CD14-positive monocyte (primary cell): ENCODE measurements around the gene IL3. TPM values are rescaled to one million over a fixed set of nuclear protein-coding genes. Genes with fewer than 3 reads are reported as not detected.
A peak's percentile ranks its signal among the peaks of the same experiment; 100 is the strongest.

ENCODE experiments used
- DNase-seq, 3 donors: peaks; one replicate each; pipeline ENCODE4 v3.0.0-alpha.2; 2011 to 2022
- H2AFZ ChIP-seq: 2 replicates; pipeline ENCODE4 v1.6.0; 2012; ENCODE audit warnings: mild to moderate bottlenecking, low read depth, low read length, inconsistent platforms; ENCODE audit not compliant: insufficient read depth, poor library complexity, severe bottlenecking
- H3K27ac ChIP-seq, 2 donors: 1 replicate in 1 of 2; 2 replicates in 1 of 2; pipeline ENCODE4 v1.5.1; 2012 to 2013; ENCODE audit warnings: low read length in 2 of 2, control low read depth in 1 of 2, inconsistent platforms in 1 of 2, low read depth in 1 of 2, mild to moderate bottlenecking in 1 of 2
- H3K27me3 ChIP-seq, 2 donors: one replicate each; pipeline versions ENCODE4 v1.6.0 to v1.6.1; 2011 to 2013; ENCODE audit warnings: low read length in 2 of 2; ENCODE audit not compliant: control insufficient read depth in 2 of 2, insufficient read depth in 2 of 2
- H3K36me3 ChIP-seq, 2 donors: replicated peaks in 1 of 2; 1 replicate in 1 of 2; 2 replicates in 1 of 2; pipeline versions ENCODE4 v1.5.1 to v1.6.1; 2012 to 2013; ENCODE audit warnings: low read length in 2 of 2, control low read depth in 1 of 2, inconsistent platforms in 1 of 2, mild to moderate bottlenecking in 1 of 2; ENCODE audit not compliant: insufficient read depth in 2 of 2, control insufficient read depth in 1 of 2
- H3K4me1 ChIP-seq, 2 donors: 1 replicate in 1 of 2; 2 replicates in 1 of 2; pipeline versions ENCODE4 v1.5.1 to v1.6.1; 2012 to 2013; ENCODE audit warnings: low read length in 2 of 2, control low read depth in 1 of 2, inconsistent platforms in 1 of 2, mild to moderate bottlenecking in 1 of 2, moderate library complexity in 1 of 2; ENCODE audit not compliant: insufficient read depth in 2 of 2, control insufficient read depth in 1 of 2
- H3K4me2 ChIP-seq: replicated peaks from 2 replicates; pipeline ENCODE3; 2012; ENCODE audit warnings: low read length, moderate library complexity, mild to moderate bottlenecking; ENCODE audit not compliant: poor library complexity, severe bottlenecking; ENCODE audit errors: extremely low read depth
- H3K4me3 ChIP-seq, 3 experiments: fragments of 200-600 bp in 1 of 3; sonication (generic) in 1 of 3; replicated peaks in 1 of 3; 1 replicate in 2 of 3; 2 replicates in 1 of 3; pipeline ENCODE4 v1.5.1; 2011 to 2013; ENCODE audit warnings: low read length in 3 of 3, mild to moderate bottlenecking in 3 of 3, control low read depth in 2 of 3, low read depth in 2 of 3, inconsistent platforms in 1 of 3, moderate library complexity in 1 of 3
- H3K79me2 ChIP-seq: 2 replicates; pipeline ENCODE4 v1.6.0; 2012; ENCODE audit warnings: mild to moderate bottlenecking, control low read depth, inconsistent platforms, low read length, moderate library complexity; ENCODE audit not compliant: insufficient read depth
- H3K9ac ChIP-seq: 2 replicates; pipeline ENCODE4 v1.6.0; 2017; ENCODE audit warnings: low read length, mild to moderate bottlenecking; ENCODE audit not compliant: insufficient read depth, poor library complexity, severe bottlenecking
- H3K9me3 ChIP-seq, 2 donors: replicated peaks in 1 of 2; 1 replicate in 1 of 2; 2 replicates in 1 of 2; pipeline versions ENCODE4 v1.5.1 to v1.6.1; 2012 to 2013; ENCODE audit warnings: low read length in 2 of 2, control low read depth in 1 of 2; ENCODE audit not compliant: control insufficient read depth in 1 of 2, insufficient read depth in 1 of 2
- H4K20me1 ChIP-seq: 2 replicates; pipeline ENCODE4 v1.6.0; 2012; ENCODE audit warnings: mild to moderate bottlenecking, low read length, control low read depth, moderate library complexity; ENCODE audit not compliant: insufficient read depth
- H3K27ac Mint-ChIP-seq, 7 donors: one replicate each; pipeline ENCODE4 v1.8.0; 2020; ENCODE audit warnings: mild to moderate bottlenecking in 7 of 7, mixed read lengths in 7 of 7, moderate library complexity in 6 of 7, inconsistent platforms in 2 of 7
- H3K27me3 Mint-ChIP-seq, 3 donors: one replicate each; pipeline ENCODE4 v1.8.0; 2021 to 2022; ENCODE audit warnings: low read depth in 3 of 3, mild to moderate bottlenecking in 3 of 3, mixed read lengths in 3 of 3, moderate library complexity in 3 of 3, inconsistent platforms in 1 of 3
- H3K36me3 Mint-ChIP-seq, 2 donors: one replicate each; pipeline ENCODE4 v1.8.0; 2020; ENCODE audit warnings: mixed read lengths in 2 of 2, inconsistent platforms in 1 of 2, mild to moderate bottlenecking in 1 of 2
- H3K4me1 Mint-ChIP-seq: one replicate; pipeline ENCODE4 v1.8.0; 2020; ENCODE audit warnings: mild to moderate bottlenecking, mixed read lengths
- H3K4me3 Mint-ChIP-seq, 2 donors: one replicate each; pipeline ENCODE4 v1.8.0; 2020; ENCODE audit warnings: mild to moderate bottlenecking in 2 of 2, mixed read lengths in 2 of 2, moderate library complexity in 1 of 2
- H3K9me3 Mint-ChIP-seq, 7 donors: one replicate each; pipeline ENCODE4 v1.8.0; 2020 to 2022; ENCODE audit warnings: mixed read lengths in 7 of 7, mild to moderate bottlenecking in 6 of 7, moderate library complexity in 6 of 7, inconsistent platforms in 2 of 7
- WGBS: methylation state at CpG from one replicate; pipeline ENCODE4 v1.1.5; 2013; ENCODE audit warnings: missing lambda C conversion rate; ENCODE audit not compliant: insufficient coverage; 5-methylcytosine and 5-hydroxymethylcytosine counted together
- intact Hi-C, 2 donors: fragments of 100-400 bp; cut with micrococcal nuclease; formaldehyde crosslinking; loops; one replicate each; pipeline versions ENCODE4 v1.15.0 to v1.15.1; 2023
- polyA plus RNA-seq, 3 donors: library from polyadenylated mRNA; depleted of rRNA in 1 of 3; unstranded in 2 of 3; stranded (reverse) in 1 of 3; fragments of 300-500 nt in 2 of 3; fragments of >200 nt in 1 of 3; fragmentation: Illumina TruSeq in 2 of 3; gene quantifications; 1 replicate in 2 of 3; 2 replicates in 1 of 3; pipeline ENCODE4 v1.2.3, GENCODE V29; 2012 to 2021
- TF ChIP-seq, protein P1 (sequence below): fragments of 200-600 bp; IDR thresholded peaks from one replicate; pipeline ENCODE4 v1.8.0; 2022; ENCODE audit warnings: antibody characterized with exemption, mild to moderate bottlenecking

IL3 gene
- polyA plus RNA-seq, 3 donors: not detected

DNA sequence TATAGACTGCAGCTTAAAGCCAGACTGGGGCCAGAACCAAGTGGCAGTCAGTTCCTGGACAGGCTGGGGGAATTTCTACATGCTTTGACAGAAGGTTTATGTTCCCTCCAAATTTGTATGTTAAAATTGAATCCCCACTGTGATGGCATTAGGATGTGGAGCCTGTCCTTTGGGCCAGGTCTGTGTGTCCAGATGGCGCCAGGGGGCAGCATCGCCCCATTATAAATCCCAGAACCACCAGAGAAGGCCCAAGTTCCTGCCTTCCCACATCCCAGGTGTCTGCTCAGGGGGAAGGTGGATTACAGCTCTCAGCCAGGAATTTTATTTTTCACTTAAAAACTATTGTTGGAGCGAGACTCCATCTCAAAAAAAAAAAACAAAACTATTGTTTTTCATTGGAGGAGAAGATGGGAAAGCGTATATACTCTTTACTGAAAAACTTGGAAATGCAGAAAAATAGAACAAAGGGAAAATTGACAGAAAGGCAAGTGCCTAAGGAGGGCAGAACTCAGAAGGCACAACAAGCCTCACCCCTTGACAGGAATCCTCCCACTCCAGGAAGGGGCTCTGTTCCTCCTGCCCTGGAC lies 5.0 kb downstream of the IL3 start:
- Mint-ChIP-seq H3K4me1 (peaks cover 17% of the 10 kb centered on the region), H3K36me3 (no peaks in the 10 kb centered on the region), H3K27me3 (peaks cover 32 to 44% (median 43%) of the 10 kb centered on the region in 3 donors), H3K9me3 (peaks cover 0 to 2% (median 0%) of the 10 kb centered on the region in 7 donors), H3K4me3 (no peak overlapping the region), H3K27ac (peak overlapping the region in 1 of 7 donors; percentile 55)
- no peak overlapping the region for H3K4me3 ChIP-seq
- peaks cover 11 to 14% of the 10 kb centered on the region in 2 donors for H3K4me1 ChIP-seq
- H3K9me3 ChIP-seq: no peaks in the 10 kb centered on the region
- intact Hi-C loops: loop anchor here in 1 of 2 donors (5.0 kb wide), 3 partner anchors 37 to 112 kb away; no protein-coding TSS in a partner anchor
- DNase-seq: peak in 1 of 3 donors; percentile 12
- peaks cover 4 to 33% of the 10 kb centered on the region in 2 donors for H3K27me3 ChIP-seq
- no peak overlapping the region for H3K4me2 ChIP-seq
- TF ChIP-seq, protein P1, sequence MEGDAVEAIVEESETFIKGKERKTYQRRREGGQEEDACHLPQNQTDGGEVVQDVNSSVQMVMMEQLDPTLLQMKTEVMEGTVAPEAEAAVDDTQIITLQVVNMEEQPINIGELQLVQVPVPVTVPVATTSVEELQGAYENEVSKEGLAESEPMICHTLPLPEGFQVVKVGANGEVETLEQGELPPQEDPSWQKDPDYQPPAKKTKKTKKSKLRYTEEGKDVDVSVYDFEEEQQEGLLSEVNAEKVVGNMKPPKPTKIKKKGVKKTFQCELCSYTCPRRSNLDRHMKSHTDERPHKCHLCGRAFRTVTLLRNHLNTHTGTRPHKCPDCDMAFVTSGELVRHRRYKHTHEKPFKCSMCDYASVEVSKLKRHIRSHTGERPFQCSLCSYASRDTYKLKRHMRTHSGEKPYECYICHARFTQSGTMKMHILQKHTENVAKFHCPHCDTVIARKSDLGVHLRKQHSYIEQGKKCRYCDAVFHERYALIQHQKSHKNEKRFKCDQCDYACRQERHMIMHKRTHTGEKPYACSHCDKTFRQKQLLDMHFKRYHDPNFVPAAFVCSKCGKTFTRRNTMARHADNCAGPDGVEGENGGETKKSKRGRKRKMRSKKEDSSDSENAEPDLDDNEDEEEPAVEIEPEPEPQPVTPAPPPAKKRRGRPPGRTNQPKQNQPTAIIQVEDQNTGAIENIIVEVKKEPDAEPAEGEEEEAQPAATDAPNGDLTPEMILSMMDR: no peak
- no peaks in the 10 kb centered on the region for H3K79me2 ChIP-seq
- no peak overlapping the region for H3K27ac ChIP-seq
- no peak overlapping the region for H3K9ac ChIP-seq
- 0% methylated on average over 1 of the region's 4 CpGs for whole genome bisulfite sequencing
- H3K36me3 ChIP-seq: no peaks in the 10 kb centered on the region
- no peaks in the 10 kb centered on the region for H4K20me1 ChIP-seq
- no peak overlapping the region for H2AFZ ChIP-seq

DNA sequence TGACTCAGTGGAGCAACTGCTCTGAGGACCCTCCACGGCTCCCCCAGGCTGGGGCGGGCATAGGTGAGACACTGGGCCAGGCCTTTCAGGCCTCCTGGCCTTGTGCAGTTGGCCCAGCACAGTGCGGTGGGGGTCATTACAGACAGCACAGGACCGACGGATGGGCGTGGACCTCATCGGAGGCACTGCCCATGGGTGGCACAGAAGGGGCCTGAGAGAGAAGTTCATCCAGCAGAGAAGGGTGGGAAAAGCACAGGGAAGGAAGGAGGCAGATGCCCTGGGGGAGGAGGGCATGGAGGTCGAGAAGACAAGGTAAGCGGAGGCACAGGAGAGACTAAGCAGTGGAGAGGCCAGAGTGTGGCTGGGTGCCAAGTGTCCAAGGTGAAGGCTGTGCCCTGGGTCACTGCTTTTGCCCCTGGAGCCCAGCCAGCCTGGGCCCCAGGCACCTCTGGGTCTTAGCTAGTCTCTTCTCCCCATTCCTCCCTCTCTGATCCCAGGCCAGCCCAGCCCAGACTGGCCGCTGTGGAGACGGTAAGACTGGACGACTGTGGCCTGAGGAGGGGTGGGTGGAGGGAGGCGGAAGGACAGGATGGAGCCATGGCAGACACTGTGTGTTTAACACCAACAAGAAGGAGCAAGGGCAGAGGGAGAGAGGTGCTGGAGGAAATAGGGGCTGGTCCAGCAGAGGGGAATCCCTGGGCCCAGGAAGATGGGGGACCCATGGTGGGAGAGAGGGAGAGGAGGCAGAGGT lies 5.7 kb downstream of the IL3 start:
- peaks cover 24% of the 10 kb centered on the region for H3K4me1 Mint-ChIP-seq
- H3K27me3 ChIP-seq: peaks cover 7 to 40% of the 10 kb centered on the region in 2 donors
- H2AFZ ChIP-seq: no peak overlapping the region
- H3K4me3 ChIP-seq: no peak overlapping the region
- no peaks in the 10 kb centered on the region for H3K79me2 ChIP-seq
- TF ChIP-seq, protein P1: no peak
- intact Hi-C loops: loop anchor here in 1 of 2 donors (5.0 kb wide), 3 partner anchors 36 to 111 kb away; no protein-coding TSS in a partner anchor
- H3K36me3 ChIP-seq: no peaks in the 10 kb centered on the region
- H3K27me3 Mint-ChIP-seq: peaks cover 38 to 49% (median 49%) of the 10 kb centered on the region in 3 donors
- peaks cover 0 to 4% of the 10 kb centered on the region in 2 donors for H3K36me3 Mint-ChIP-seq
- 96% methylated on average over 13 of the region's 13 CpGs for WGBS
- H3K27ac ChIP-seq: no peak overlapping the region
- no peak overlapping the region for H3K4me3 Mint-ChIP-seq
- no peaks in the 10 kb centered on the region for H3K9me3 ChIP-seq
- H3K4me2 ChIP-seq: no peak overlapping the region
- H4K20me1 ChIP-seq: no peaks in the 10 kb centered on the region
- H3K9me3 Mint-ChIP-seq: peaks cover 0 to 2% (median 0%) of the 10 kb centered on the region in 7 donors
- no peak overlapping the region for H3K9ac ChIP-seq
- peaks cover 11 to 20% of the 10 kb centered on the region in 2 donors for H3K4me1 ChIP-seq
- H3K27ac Mint-ChIP-seq: peak overlapping the region in 1 of 7 donors; percentile 57
- no peak for DNase-seq
